Transverse colon (tissue), 4 donors: ENCODE data around the gene PANK3. TPM values are rescaled to one million over a fixed set of nuclear protein-coding genes. Genes with fewer than 3 reads are reported as not detected.
A peak's percentile ranks its signal among the peaks of the same experiment; 100 is the strongest.
"Not testable (repeated sequence)": the region's sequence is repeated elsewhere in the genome, so short reads cannot be mapped to it uniquely, and the experiment has no call there.

Source experiments
- DNase-seq: peaks from one replicate; pipeline ENCODE4 v3.0.0-alpha.2; 2019
- H3K27ac ChIP-seq, 4 donors: fragments of 200-600 bp; sonication (generic); 2 replicates each; pipeline ENCODE4 v1.5.1; 2016 to 2018; ENCODE audit warnings: inconsistent platforms in 4 of 4
- H3K27me3 ChIP-seq: fragments of 200-600 bp; sonication (generic); 2 replicates; pipeline ENCODE4 v1.5.1; 2017; ENCODE audit warnings: inconsistent platforms
- H3K36me3 ChIP-seq, 4 donors: fragments of 200-600 bp; sonication (generic); 2 replicates each; pipeline ENCODE4 v1.5.1; 2017 to 2019; ENCODE audit warnings: inconsistent platforms in 4 of 4
- H3K4me1 ChIP-seq, 4 donors: fragments of 200-600 bp; sonication (generic); 2 replicates each; pipeline ENCODE4 v1.5.1; 2017 to 2020; ENCODE audit warnings: inconsistent platforms in 4 of 4
- H3K4me3 ChIP-seq, 4 donors: fragments of 200-600 bp; sonication (generic); 1 replicate in 1 of 4; 2 replicates in 3 of 4; pipeline versions ENCODE4 v1.5.1 to v1.6.1; 2017 to 2019; ENCODE audit warnings: inconsistent platforms in 4 of 4
- H3K9me3 ChIP-seq, 2 donors: fragments of 200-600 bp; sonication (generic); 2 replicates each; pipeline ENCODE4 v1.5.1; 2017 to 2019; ENCODE audit warnings: inconsistent platforms in 2 of 2
- EP300 ChIP-seq: sonication (generic); formaldehyde crosslinking; IDR thresholded peaks from one replicate; pipeline ENCODE4 v1.6.1; 2017; ENCODE audit warnings: antibody characterized with exemption, low read depth
- POLR2A ChIP-seq: fragments of 450-650 bp; IDR thresholded peaks from one replicate; pipeline ENCODE4 v1.6.1; 2016; ENCODE audit warnings: antibody characterized with exemption, mild to moderate bottlenecking, moderate library complexity
- POLR2AphosphoS5 ChIP-seq, 3 donors: sonication (generic); formaldehyde crosslinking; IDR thresholded peaks; one replicate each; pipeline ENCODE4 v1.6.1; 2016; ENCODE audit warnings: antibody characterized with exemption in 3 of 3
- WGBS, 2 donors: methylation state at CpG; one replicate each; pipeline ENCODE4 v1.1.5; 2018; ENCODE audit warnings: low coverage in 1 of 2; 5-methylcytosine and 5-hydroxymethylcytosine counted together
- in situ Hi-C, 4 donors: fragments of 200-750 bp; cut with MboI; loops; one replicate each; pipeline versions ENCODE4 v1.15.0 to v1.15.1; 2017; ENCODE audit warnings: low sequenced_read_pairs in 3 of 4, low pct_ligation_motif_present in 1 of 4, low pct_unique_long_range_greater_than_20kb in 1 of 4
- intact Hi-C: fragments of 100-400 bp; cut with DNase I; formaldehyde crosslinking; loops from one replicate; pipeline ENCODE4 v1.15.1; 2023; ENCODE audit warnings: low total_unique reads
- total RNA-seq, 4 donors: library from RNA; depleted of rRNA; stranded (reverse); fragments of >200 nt; gene quantifications; one replicate each; pipeline ENCODE4 v1.1.0, GENCODE V29; 2016
- TF ChIP-seq, protein P1 (sequence below), 5 experiments: fragments of 200-600 bp in 3 of 5; fragments of 450-650 bp in 2 of 5; sonication (generic) in 3 of 5; IDR thresholded peaks; 1 replicate in 2 of 5; 2 replicates in 3 of 5; pipeline ENCODE4 v1.5.1; 2016 to 2017; ENCODE audit warnings: antibody characterized with exemption in 5 of 5, inconsistent platforms in 3 of 5, mild to moderate bottlenecking in 2 of 5, moderate library complexity in 1 of 5

The PANK3 gene
- total RNA-seq, 4 donors from 2014 or later, result 48.6 to 93.8 (median 61.2) TPM

DNA sequence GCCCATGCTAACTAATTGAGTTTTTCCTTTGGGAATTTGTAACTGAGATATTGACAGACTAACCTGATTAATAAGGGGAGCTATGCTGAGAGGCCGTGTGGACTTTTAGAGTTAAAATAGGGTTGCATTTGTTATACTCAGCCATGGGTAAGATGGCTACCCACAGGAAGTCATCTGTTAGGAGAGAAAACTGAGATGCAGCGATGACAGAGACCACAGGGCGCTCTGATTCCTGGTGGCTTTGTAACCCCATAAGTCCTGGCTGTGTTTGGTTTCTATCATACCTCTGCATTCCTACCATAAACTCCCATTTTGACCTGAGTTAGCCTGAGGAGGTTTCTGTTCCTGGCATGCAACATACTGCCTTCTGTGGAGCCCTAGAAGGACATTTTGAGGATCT, 19.5 kb upstream of the PANK3 start:
- 69% methylated on average over 3 of the region's 3 CpGs; no CpG with 5 or more reads in 1 of the 2 donors for WGBS, 2 donors
- in situ Hi-C loops (no loop called here), intact Hi-C loops (no loop called here)
- Histone ChIP-seq H3K4me3 (no peak overlapping the region), H3K27me3 (no peaks in the 10 kb centered on the region), H3K9me3 (no peaks in the 10 kb centered on the region), H3K27ac (no peak overlapping the region), H3K36me3 (no peaks in the 10 kb centered on the region), H3K4me1 (peaks cover 0 to 19% (median 8%) of the 10 kb centered on the region in 4 donors)
- TF ChIP-seq POLR2A (no peak), POLR2AphosphoS5 (IDR thresholded peaks at IDR 0.05) (no peak), EP300 (no peak)
- TF ChIP-seq, protein P1, sequence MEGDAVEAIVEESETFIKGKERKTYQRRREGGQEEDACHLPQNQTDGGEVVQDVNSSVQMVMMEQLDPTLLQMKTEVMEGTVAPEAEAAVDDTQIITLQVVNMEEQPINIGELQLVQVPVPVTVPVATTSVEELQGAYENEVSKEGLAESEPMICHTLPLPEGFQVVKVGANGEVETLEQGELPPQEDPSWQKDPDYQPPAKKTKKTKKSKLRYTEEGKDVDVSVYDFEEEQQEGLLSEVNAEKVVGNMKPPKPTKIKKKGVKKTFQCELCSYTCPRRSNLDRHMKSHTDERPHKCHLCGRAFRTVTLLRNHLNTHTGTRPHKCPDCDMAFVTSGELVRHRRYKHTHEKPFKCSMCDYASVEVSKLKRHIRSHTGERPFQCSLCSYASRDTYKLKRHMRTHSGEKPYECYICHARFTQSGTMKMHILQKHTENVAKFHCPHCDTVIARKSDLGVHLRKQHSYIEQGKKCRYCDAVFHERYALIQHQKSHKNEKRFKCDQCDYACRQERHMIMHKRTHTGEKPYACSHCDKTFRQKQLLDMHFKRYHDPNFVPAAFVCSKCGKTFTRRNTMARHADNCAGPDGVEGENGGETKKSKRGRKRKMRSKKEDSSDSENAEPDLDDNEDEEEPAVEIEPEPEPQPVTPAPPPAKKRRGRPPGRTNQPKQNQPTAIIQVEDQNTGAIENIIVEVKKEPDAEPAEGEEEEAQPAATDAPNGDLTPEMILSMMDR (IDR thresholded peaks at IDR 0.05), result no peak
- no peak for DNase-seq

DNA sequence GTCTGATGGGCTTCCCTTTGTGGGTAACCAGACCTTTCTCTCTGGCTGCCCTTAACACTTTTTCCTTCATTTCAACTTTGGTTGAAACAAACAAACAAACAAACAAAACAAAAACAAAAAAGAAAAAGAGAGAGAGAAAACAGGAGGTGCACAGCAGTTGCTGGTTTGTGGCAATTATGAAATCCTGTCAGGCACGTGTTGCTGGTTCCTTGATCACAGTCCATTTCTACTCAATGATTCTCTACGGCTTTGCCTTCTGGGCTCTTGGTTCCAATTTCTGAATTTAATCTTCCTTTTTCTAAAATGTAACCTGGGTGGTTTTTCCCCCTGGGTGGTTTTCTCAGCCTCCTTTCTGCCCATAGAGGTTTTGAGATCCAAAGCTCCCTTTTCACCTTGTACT, 17.8 kb upstream of the PANK3 start:
- WGBS, 2 donors, result 55 to 67% methylated on average over 2 of the region's 2 CpGs
- no peak overlapping the region for H3K27ac ChIP-seq
- no peak for TF ChIP-seq EP300
- TF ChIP-seq, protein P1 (IDR thresholded peaks at IDR 0.05), result no peak
- no peak for TF ChIP-seq POLR2A
- TF ChIP-seq POLR2AphosphoS5 (IDR thresholded peaks at IDR 0.05), result no peak
- no peaks in the 10 kb centered on the region for H3K9me3 ChIP-seq
- H3K27me3 ChIP-seq, result no peaks in the 10 kb centered on the region
- intact Hi-C loops (no loop called here), in situ Hi-C loops (no loop called here)
- DNase-seq, result no peak
- peaks cover 4 to 20% (median 9%) of the 10 kb centered on the region in 4 donors for H3K4me1 ChIP-seq
- no peaks in the 10 kb centered on the region for H3K36me3 ChIP-seq
- H3K4me3 ChIP-seq, result no peak overlapping the region

DNA sequence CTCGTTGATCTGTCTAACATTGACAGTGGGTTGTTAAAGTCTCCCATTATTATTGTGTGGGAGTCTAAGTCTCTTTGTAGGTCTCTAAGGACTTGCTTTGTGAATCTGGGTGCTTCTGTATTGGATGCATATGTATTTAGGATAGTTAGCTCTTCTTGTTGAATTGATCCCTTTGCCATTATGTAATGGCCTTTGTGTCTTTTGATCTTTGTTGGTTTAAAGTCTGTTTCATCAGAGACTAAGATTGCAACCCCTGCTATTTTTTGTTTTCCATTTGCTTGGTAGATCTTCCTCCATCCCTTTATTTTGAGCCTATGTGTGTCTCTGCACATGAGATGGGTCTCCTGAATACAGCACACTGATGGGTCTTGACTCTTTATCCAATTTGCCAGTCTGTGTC, 17.0 kb upstream of the PANK3 start:
- H3K27me3 ChIP-seq, in situ Hi-C loops, H3K36me3 ChIP-seq, intact Hi-C loops, DNase-seq, H3K9me3 ChIP-seq, H3K27ac ChIP-seq, H3K4me3 ChIP-seq: not testable (repeated sequence)
- H3K4me1 ChIP-seq, result peaks cover 4 to 27% (median 11%) of the 10 kb centered on the region in 4 donors
- 81% methylated on average over 1 of the region's 1 CpG; no CpG with 5 or more reads in 1 of the 2 donors for WGBS, 2 donors

DNA sequence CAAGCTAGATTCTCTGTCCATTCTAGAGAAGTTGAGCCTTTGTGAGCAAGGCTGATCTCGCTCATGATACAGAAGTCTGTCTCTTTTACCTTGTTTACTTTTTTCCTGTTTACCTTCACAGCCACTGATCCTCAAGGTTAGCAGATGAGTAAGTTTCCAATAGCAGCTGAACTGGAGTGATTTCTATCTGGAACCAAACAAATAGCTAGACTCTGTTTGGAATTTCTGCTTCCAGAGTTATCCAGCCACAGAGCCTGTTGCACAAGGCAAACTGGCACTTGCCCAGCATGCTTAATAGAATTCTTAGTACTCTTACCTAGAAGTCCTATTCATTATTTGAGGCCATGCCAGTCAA, 12.8 kb upstream of the PANK3 start:
- peak; percentile 39 for DNase-seq
- peaks cover 3 to 36% (median 17%) of the 10 kb centered on the region in 4 donors for H3K4me1 ChIP-seq
- H3K27me3 ChIP-seq, result no peaks in the 10 kb centered on the region
- no peaks in the 10 kb centered on the region for H3K36me3 ChIP-seq
- peak overlapping the region; percentile 76 to 88 (median 82) for H3K27ac ChIP-seq
- intact Hi-C loops, result no loop called here
- TF ChIP-seq POLR2AphosphoS5 (IDR thresholded peaks at IDR 0.05), result no peak
- TF ChIP-seq POLR2A, result no peak
- no peak for TF ChIP-seq EP300
- TF ChIP-seq, protein P1 (IDR thresholded peaks at IDR 0.05), result no peak
- WGBS, 2 donors, result 50% methylated on average over 1 of the region's 1 CpG; no CpG with 5 or more reads in 1 of the 2 donors
- no peak overlapping the region for H3K4me3 ChIP-seq
- in situ Hi-C loops, result no loop called here
- no peaks in the 10 kb centered on the region for H3K9me3 ChIP-seq

DNA sequence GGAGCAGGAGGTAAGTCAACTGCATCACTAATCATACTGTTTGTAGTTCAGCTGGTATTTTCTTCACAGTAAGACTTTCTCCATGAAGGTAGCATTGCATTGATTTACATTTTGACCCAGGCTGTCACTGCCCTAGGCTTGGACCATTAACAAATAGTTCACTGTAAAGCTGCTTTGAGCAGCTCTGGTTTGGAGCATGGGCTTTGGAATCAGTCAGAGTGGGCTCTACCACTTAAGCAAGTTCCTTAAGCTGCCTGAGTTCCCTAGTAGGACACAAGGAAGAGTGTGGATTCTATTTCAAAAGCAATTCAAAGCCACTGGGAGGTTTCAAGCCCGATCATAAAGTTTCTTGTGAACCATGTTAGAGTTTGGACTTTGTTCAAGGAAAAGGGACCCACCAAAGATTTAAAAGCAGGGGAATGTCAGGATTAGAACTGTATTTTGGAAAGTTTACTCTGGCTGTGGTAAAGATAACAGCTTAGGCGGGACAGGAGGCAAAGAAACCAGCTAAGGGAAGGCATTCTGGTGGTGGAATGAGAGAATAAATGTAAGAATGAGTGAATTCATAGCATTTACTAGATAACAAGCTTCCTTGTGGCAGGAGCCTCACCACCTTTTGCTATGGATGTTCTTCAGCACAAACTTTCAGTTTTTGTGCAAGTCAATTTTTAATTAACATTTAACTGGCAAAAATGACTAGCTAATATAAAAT, 12.3 kb upstream of the PANK3 start:
- H3K27ac ChIP-seq, result peak overlapping the region; percentile 76 to 88 (median 82)
- H3K4me1 ChIP-seq, result peaks cover 3 to 36% (median 17%) of the 10 kb centered on the region in 4 donors
- TF ChIP-seq EP300, result no peak
- TF ChIP-seq, protein P1 (IDR thresholded peaks at IDR 0.05), result no peak
- peak in 1 of 3 donors; percentile 17 for TF ChIP-seq POLR2AphosphoS5 (IDR thresholded peaks at IDR 0.05)
- TF ChIP-seq POLR2A, result peak; percentile 32
- H3K36me3 ChIP-seq, result no peaks in the 10 kb centered on the region
- intact Hi-C loops (no loop called here), in situ Hi-C loops (no loop called here)
- H3K4me3 ChIP-seq, result no peak overlapping the region
- 40 to 47% methylated on average over 1 to 2 of the region's 2 CpGs for WGBS, 2 donors
- no peaks in the 10 kb centered on the region for H3K27me3 ChIP-seq
- no peaks in the 10 kb centered on the region for H3K9me3 ChIP-seq
- DNase-seq, result no peak
